Camera-type eye (tissue), 1 donor: Measurements from ENCODE around the gene TAS1R3. TPM values are rescaled to one million over a fixed set of nuclear protein-coding genes. Genes with fewer than 3 reads are reported as not detected.

Source experiments
- total RNA-seq: library from RNA; depleted of rRNA; stranded (reverse); fragments of >200 nt; gene quantifications from one replicate; pipeline ENCODE4 v1.2.3, GENCODE V29; 2014

Gene TAS1R3
- total RNA-seq: 0.77 TPM

GRCh38 chr1:1331068-1331965 lies at the start of gene TAS1R3:
Gene TAS1R3, plus strand, starts transcription at chr1:1331280. Its CDS starts 66 bp downstream, at chr1:1331346.

DNA sequence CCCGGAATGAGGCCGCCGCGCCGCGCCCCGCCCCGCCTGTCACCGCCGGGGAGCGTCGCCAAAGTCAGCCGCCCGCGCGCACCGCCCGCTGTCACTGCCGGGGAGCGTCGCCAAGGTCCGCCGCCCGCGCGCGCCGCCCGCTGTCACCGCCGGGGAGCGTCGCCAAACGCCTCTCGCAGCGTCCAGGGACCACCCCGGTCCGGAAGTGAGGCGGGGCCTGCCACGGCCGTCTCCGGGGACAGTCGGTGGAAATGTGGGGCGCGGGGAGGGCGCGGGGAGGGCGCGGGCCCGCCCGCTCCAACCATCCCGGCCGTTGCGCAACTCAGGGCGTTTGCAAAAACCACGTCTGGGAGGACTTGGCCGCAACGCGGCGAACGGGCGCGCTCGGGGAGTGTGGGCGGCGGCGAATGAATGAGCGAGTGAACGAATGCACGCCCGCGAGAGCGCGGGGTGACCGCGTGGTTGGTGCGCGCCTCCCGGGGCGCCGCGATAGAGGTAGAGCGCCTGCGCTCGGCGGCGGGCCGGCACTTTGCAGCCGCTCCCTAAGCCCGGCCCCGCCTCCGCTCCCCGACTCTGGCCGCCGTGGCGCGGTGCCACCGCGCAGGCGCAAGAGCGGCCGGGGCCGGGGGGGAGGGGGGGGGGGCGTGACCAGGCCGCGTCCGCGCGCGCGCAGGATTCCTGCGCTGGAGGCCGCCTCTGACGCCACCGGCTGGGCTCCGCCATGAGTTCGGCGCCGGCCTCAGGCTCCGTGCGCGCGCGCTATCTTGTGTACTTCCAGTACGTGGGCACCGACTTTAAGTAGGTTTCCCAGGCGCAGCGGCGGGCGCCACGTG lies 22.9 kb upstream of the TAS1R3 start, which contains the start of the genes ACAP3 and PUSL1:
ACAP3 (minus strand) TSS at position 8 of the 833 bp plus-strand sequence. CDS start 115 bp downstream, outside the sequence.
PUSL1 (plus strand) TSS at position 675 of the 833 bp plus-strand sequence; CDS start at position 722, 47 bp downstream.

GRCh38 chr1:1324524-1325287 lies 6.4 kb upstream of the TAS1R3 start, which contains the start of the genes CPTP and INTS11:
Gene CPTP, plus strand, starts transcription at chr1:1324802. Its CDS starts 2,109 bp downstream, at chr1:1326911.
Gene INTS11, minus strand, starts transcription at chr1:1324660. Its CDS starts 52 bp downstream, at chr1:1324608.

DNA sequence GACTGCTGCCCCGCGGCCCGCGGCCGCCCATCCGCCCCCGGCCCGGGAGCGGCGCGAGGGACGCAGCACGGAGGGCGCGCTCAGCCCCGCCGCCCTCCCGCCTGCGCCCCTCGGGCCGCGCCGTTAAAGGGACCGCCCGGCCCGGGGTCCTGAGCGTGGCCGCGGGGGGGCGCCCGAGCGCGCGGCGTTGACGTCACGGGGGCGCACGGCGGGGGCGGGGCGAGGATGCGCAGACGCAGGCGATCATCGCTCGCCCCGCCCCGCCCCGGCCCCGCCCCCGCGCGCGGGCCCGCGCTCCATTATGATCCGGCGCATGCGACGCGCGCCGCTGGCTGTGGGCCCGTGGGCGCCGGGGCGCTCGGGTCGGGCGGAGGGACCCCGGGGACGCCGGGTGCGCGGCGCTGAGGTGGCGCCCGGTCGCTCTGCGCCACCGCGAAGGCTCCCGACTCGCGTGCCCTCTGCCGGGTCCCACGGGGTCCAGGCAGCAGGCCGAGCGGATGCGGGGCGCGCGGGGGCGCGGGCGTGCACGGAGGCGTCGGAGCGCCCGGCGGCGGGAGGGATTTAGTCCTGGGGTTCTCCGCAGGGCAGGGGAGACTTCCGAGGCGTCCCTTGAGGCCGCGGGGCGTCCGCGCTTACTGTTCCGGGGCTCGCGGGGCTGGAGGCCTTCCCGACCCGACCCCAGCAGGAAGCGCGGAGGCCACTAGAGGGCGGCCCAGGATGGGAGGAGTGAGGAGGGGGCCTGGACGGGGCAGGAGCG lies 18.4 kb downstream of the TAS1R3 start, which contains the start of gene DVL1:
DVL1 (minus strand) TSS at position 163 of the 757 bp plus-strand sequence. CDS start 353 bp downstream, outside the sequence.

GRCh38 chr1:1358433-1359271 lies 27.6 kb downstream of the TAS1R3 start, which contains the start of gene MXRA8:
Gene MXRA8, minus strand, starts transcription at chr1:1358555. Its CDS starts 51 bp downstream, at chr1:1358504.

DNA sequence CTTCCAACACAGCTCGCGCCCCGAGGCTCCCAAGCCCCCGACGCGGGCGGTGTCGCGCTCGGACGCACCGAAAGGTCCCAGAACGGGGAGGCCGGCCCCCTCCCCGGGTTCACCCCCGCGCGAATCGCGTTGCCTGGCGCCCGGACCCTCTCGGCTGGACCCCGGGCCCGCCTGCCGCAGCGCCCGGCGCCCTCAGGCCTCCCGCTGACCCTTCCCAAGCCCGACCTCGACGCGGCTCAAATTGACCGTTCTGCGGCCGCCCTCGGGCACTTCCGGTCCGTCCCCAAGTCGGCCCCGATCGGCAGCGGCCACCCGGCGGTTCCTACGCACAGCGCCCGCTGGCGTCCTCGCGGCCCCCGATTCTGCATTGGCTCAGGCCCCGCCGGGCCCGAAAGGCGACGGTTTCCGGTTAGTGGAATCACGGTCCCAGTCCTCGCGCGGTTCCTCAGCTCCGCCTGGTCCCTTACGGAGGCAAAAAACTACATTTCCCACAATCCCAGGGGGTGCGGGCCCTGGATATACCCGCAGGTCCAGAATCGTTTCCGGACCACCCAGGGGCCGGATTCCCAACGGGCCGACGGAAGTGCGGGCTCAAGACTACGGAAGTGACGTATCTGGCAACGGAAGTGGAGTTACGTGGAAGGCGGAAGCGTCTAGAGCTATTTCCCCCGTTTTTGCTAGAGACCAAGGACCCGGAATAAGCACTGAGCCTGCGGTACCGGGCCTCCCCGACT lies 44.0 kb downstream of the TAS1R3 start, which contains the start of gene AURKAIP1:
AURKAIP1 (minus strand) TSS at position 279 of the 734 bp plus-strand sequence. CDS start 451 bp downstream, outside the sequence.

Other genes with a start within 250 kb of the TAS1R3 start
- 16.2 TPM for gene C1orf159, start 215.2 kb upstream of the TAS1R3 start, total RNA-seq
- gene TTLL10, start 157.4 kb upstream of the TAS1R3 start, total RNA-seq: not detected
- not detected for gene TNFRSF18, start 124.7 kb upstream of the TAS1R3 start, total RNA-seq
- gene TNFRSF4, start 117.1 kb upstream of the TAS1R3 start, total RNA-seq: 0.22 TPM
- gene SDF4, start 99.3 kb upstream of the TAS1R3 start, total RNA-seq: 74.0 TPM
- 18.1 TPM for gene B3GALT6, start 99.0 kb upstream of the TAS1R3 start, total RNA-seq
- 2.5 TPM for gene C1QTNF12, start 84.6 kb upstream of the TAS1R3 start, total RNA-seq
- 46.0 TPM for gene UBE2J2, start 57.4 kb upstream of the TAS1R3 start, total RNA-seq
- 7.1 TPM for gene SCNN1D, start 50.8 kb upstream of the TAS1R3 start, total RNA-seq
- gene ACAP3, start 23.4 kb upstream of the TAS1R3 start, total RNA-seq: 136 TPM
- 17.1 TPM for gene PUSL1, start 22.7 kb upstream of the TAS1R3 start, total RNA-seq
- gene INTS11, start 6.6 kb upstream of the TAS1R3 start, total RNA-seq: 90.8 TPM
- gene CPTP, start 6.5 kb upstream of the TAS1R3 start, total RNA-seq: 18.3 TPM
- gene DVL1, start 18.1 kb downstream of the TAS1R3 start, total RNA-seq: 57.0 TPM
- 127 TPM for gene MXRA8, start 27.3 kb downstream of the TAS1R3 start, total RNA-seq
- 47.2 TPM for gene AURKAIP1, start 43.9 kb downstream of the TAS1R3 start, total RNA-seq
- 314 TPM for gene CCNL2, start 68.1 kb downstream of the TAS1R3 start, total RNA-seq
- 74.5 TPM for gene MRPL20, start 76.0 kb downstream of the TAS1R3 start, total RNA-seq
- gene ANKRD65, start 90.0 kb downstream of the TAS1R3 start, total RNA-seq: 8.1 TPM
- gene VWA1, start 104.4 kb downstream of the TAS1R3 start, total RNA-seq: 19.8 TPM
- gene ATAD3C, start 118.4 kb downstream of the TAS1R3 start, total RNA-seq: 0.05 TPM
- 20.4 TPM for gene ATAD3B, start 140.5 kb downstream of the TAS1R3 start, total RNA-seq
- 12.8 TPM for gene ATAD3A, start 180.9 kb downstream of the TAS1R3 start, total RNA-seq
- 12.0 TPM for gene TMEM240, start 209.3 kb downstream of the TAS1R3 start, total RNA-seq
- 58.5 TPM for gene SSU72, start 243.6 kb downstream of the TAS1R3 start, total RNA-seq